Fibroblast of the aortic adventitia (primary cell): ENCODE data around the gene RLN3. TPM values are rescaled to one million over a fixed set of nuclear protein-coding genes. Genes with fewer than 3 reads are reported as not detected.
A peak's percentile ranks its signal among the peaks of the same experiment; 100 is the strongest.
"Not testable (repeated sequence)": the region's sequence is repeated elsewhere in the genome, so short reads cannot be mapped to it uniquely, and the experiment has no call there.

Experiments used
- DNase-seq: peaks from one replicate; pipeline ENCODE4 v3.0.0-alpha.2; 2010; ENCODE audit warnings: low read depth
- H3K4me3 ChIP-seq: 2 replicates; pipeline ENCODE4 v1.5.1; 2011; ENCODE audit warnings: low read depth, mild to moderate bottlenecking, control low read depth, low read length, moderate library complexity
- total RNA-seq: library from RNA; depleted of rRNA; stranded (reverse); fragments of >200 nt; gene quantifications from 2 replicates; pipeline ENCODE4 v1.2.3, GENCODE V29; 2012; ENCODE audit warnings: low replicate concordance
- TF ChIP-seq, protein P1 (sequence below): IDR thresholded peaks from 2 replicates; pipeline ENCODE4 v1.5.1; 2011; ENCODE audit warnings: mild to moderate bottlenecking, low read length, control low read depth, inconsistent platforms; ENCODE audit not compliant: insufficient read depth

RLN3 gene
- total RNA-seq, 1 donor = not detected

DNA sequence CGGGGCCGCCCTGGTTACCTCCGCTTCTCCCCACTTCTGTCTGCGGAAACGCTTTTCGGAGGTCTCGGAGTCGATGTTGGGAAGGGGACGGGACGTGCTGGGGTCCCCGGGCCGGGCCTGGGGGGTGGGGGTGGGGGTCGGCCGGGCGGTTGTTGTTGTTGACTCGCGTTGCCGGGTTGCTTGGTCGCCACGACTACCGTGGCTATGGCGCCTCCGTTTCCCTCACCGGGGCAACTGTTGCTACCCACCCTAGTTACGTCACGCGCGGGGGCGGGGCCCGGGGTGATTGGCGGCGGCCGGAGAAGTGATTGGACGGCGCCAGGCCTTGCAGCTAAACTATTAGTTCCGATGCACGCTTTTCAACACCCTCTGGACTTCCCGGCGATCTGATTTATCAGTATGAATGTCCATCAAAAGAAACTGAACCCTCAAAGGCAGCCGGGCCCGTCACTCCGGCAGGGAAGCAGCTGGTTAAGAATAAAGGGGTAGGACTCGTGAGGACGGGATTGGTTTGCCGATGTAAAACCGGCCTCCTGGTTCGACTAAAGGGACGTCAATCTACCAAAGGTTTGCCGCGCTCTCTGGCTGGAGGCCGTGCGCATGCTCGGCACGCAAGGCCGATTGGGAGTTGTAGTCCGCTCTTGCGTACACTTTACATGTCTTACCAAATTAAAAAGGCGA lies 21.7 kb upstream of the RLN3 start, which contains the start of gene RFX1:
TSS of gene RFX1 (minus strand) at position 236 of the 681 bp plus-strand sequence. CDS start 12,477 bp downstream, outside the sequence.
- DNase-seq = peak; percentile 100
- TF ChIP-seq, protein P1, sequence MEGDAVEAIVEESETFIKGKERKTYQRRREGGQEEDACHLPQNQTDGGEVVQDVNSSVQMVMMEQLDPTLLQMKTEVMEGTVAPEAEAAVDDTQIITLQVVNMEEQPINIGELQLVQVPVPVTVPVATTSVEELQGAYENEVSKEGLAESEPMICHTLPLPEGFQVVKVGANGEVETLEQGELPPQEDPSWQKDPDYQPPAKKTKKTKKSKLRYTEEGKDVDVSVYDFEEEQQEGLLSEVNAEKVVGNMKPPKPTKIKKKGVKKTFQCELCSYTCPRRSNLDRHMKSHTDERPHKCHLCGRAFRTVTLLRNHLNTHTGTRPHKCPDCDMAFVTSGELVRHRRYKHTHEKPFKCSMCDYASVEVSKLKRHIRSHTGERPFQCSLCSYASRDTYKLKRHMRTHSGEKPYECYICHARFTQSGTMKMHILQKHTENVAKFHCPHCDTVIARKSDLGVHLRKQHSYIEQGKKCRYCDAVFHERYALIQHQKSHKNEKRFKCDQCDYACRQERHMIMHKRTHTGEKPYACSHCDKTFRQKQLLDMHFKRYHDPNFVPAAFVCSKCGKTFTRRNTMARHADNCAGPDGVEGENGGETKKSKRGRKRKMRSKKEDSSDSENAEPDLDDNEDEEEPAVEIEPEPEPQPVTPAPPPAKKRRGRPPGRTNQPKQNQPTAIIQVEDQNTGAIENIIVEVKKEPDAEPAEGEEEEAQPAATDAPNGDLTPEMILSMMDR = no peak
- H3K4me3 ChIP-seq = peak within 1 kb of the TSS; percentile 79

DNA sequence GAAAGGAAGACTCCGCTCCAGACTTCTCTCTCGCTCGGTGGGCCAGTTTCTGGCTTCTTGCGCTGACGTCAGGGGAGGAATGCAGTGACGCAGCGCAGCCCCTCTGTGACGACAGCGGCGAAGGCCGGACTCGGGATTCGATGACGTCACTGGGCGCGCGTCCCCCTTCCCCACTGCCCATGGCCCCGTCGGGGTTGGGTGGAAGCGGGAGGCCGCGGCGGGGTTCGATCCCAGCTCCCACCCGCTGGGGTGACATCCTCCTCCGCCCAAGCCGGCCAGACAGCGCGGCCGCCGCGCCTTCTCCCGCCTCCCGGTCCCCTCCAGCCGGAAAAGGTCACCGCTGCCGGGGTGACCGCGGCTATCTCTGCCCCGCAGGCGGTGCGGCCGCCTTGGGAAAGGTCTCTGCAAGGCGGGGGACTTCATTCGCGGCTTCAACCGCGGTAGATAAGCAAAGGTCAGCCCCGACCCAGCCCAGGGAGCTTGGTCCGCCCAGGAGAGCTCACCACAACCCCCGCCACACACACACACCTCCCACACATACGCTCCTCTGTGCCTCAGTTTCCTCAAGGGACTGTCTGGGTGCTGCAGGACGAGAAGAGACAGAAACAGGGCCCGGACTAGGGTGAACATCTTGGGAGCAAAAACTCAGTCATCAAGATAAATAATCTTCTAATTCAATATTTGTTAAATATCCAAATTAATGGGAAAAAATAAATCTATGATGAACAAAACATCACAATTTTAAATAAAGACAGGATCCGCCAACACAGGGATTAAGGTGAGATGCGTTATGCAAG lies 21.0 kb upstream of the RLN3 start:
- H3K4me3 ChIP-seq = peak overlapping the region; percentile 77
- TF ChIP-seq, protein P1 = no peak
- DNase-seq = no peak

DNA sequence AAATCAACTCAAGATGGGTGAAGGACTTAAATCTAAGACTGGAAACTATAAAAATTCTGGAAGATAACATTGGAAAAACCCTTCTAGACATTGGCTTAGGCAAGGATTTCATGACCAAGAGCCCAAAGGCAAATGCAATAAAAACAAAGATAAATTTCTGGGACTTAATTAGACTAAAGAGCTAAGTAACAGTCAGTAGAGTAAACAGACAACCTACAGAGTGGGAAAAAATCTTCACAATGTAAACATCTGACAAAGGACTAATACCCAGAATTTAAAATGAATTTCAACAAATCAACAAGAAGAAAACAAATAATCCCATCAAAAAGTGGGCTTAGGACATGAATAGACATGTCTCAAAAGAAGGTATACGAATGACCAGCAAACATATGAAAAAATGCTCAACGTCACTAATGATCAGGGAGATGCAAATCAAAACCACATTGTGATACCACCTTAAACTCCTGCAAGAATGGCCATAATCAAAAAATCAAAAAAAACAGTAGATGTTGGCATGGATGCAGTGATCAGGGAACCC lies 15.5 kb upstream of the RLN3 start:
- no peak for DNase-seq
- no peak overlapping the region for H3K4me3 ChIP-seq
- TF ChIP-seq, protein P1 = no peak

DNA sequence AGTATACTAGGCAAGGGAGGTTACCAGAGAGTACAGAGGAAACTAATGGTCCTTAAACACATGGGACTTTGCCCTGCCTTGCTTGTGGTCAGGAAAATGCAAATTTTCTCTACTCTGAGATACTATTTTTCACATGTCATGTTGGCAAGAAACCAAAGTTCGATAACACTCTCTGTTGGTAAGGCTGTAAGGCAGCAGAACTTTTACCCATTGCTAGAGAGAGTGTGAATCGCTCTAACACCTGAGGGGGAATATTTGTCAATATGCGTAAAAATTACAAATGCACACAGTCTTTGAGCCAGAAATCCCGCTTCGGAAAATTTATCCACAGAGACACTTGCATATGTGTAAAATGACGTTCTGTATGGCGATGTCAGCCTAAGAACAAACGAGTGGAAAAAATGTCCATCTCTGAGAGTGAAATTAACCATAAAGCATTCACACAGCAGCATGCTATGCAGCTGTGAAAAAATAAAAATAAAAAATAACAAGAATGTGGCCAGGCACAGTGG lies 12.4 kb upstream of the RLN3 start:
- DNase-seq = no peak
- TF ChIP-seq, protein P1 = no peak
- no peak overlapping the region for H3K4me3 ChIP-seq

DNA sequence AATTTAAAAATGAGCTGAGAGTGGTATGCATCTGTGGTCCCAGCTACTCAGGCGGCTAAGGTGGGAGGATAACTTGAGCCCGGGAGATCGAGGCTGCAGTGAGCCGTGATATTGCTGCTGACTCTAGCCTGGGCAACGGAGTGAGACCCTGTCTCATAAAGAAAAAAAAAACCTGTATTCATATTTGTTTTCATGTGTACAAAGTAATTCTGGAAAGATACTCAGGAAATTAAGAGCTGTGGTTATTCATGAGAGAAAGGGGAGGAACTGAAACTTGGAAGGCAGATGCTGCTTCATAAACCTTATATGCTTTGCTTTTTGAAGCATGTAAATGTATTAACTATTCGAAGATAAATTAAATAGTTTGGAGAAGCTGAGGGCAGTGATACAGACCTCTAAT lies 8.8 kb upstream of the RLN3 start:
- DNase-seq = no peak
- TF ChIP-seq, protein P1 = no peak
- H3K4me3 ChIP-seq = no peak overlapping the region

DNA sequence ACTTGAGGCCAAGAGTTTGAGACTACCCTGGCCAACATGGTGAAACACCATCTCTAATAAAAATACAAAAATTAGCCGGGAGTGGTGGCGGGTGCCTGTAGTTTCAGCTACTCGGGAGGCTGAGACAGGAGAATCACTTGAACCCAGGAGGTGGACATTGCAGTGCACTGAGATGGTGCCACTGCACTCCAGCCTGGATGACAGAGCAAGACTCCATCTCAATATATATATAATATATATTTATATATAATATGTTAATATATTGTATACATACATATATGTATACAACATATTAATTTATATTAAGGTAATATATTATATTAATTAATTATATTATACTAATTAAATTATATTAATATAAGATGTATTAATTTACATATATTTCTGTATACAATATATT lies 8.2 kb upstream of the RLN3 start:
- not testable (repeated sequence) for DNase-seq, H3K4me3 ChIP-seq

DNA sequence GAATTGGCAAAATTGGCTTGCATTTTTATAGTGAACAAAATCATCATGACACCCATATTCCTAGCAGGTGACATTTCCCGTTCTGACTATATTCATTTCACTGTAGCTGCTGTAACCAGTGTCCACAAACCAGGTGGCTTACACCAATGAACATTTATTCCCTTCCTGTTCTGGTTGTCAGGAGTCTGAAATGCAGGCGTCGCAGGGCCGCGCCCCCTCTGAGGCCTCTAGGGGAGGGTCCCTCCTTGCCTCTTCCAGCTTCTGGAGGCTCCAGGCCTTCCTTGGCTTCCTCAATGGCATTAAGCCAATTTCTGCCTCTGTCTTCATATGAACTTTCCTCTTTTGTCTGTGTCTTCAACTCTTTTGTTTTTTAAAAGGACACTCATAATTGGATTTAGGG lies 6.5 kb upstream of the RLN3 start:
- H3K4me3 ChIP-seq = no peak overlapping the region
- TF ChIP-seq, protein P1 = no peak
- DNase-seq = no peak
